ENCODE data around the gene HEBP1.

DNA sequence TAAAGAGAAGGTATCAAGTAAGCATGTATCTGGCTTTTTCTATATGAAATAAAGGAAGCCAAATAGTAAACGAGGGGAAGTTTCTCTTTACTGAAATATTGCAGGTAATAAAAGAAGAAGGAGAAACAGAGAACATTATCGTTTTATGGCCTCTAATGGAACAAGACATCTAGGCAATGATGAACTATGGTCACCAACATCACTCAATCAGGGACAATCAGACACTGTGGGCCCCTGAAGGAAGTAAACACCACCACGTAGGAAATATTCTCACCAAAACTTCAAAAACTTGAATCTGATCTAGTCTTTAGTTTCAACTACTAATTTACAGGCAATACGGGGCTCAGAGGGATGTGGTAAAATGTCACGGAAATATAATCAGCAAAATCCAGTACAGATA lies 15.9 kb downstream of the HEBP1 start:
- TF ChIP-seq, protein P1, sequence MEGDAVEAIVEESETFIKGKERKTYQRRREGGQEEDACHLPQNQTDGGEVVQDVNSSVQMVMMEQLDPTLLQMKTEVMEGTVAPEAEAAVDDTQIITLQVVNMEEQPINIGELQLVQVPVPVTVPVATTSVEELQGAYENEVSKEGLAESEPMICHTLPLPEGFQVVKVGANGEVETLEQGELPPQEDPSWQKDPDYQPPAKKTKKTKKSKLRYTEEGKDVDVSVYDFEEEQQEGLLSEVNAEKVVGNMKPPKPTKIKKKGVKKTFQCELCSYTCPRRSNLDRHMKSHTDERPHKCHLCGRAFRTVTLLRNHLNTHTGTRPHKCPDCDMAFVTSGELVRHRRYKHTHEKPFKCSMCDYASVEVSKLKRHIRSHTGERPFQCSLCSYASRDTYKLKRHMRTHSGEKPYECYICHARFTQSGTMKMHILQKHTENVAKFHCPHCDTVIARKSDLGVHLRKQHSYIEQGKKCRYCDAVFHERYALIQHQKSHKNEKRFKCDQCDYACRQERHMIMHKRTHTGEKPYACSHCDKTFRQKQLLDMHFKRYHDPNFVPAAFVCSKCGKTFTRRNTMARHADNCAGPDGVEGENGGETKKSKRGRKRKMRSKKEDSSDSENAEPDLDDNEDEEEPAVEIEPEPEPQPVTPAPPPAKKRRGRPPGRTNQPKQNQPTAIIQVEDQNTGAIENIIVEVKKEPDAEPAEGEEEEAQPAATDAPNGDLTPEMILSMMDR (IDR thresholded peaks at IDR 0.05), result no peak
- no peak for TF ChIP-seq POLR2A (IDR thresholded peaks at IDR 0.05)
